CD14-positive monocyte (primary cell): ENCODE data around the gene DGAT2. TPM values are rescaled to one million over a fixed set of nuclear protein-coding genes. Genes with fewer than 3 reads are reported as not detected.

Experiments used
- DNase-seq, 3 donors: peaks; one replicate each; pipeline ENCODE4 v3.0.0-alpha.2; 2011 to 2022
- H2AFZ ChIP-seq: 2 replicates; pipeline ENCODE4 v1.6.0; 2012; ENCODE audit warnings: mild to moderate bottlenecking, low read depth, low read length, inconsistent platforms; ENCODE audit not compliant: insufficient read depth, poor library complexity, severe bottlenecking
- H3K27ac ChIP-seq, 2 donors: 1 replicate in 1 of 2; 2 replicates in 1 of 2; pipeline ENCODE4 v1.5.1; 2012 to 2013; ENCODE audit warnings: low read length in 2 of 2, control low read depth in 1 of 2, inconsistent platforms in 1 of 2, low read depth in 1 of 2, mild to moderate bottlenecking in 1 of 2
- H3K27me3 ChIP-seq, 2 donors: one replicate each; pipeline versions ENCODE4 v1.6.0 to v1.6.1; 2011 to 2013; ENCODE audit warnings: low read length in 2 of 2; ENCODE audit not compliant: control insufficient read depth in 2 of 2, insufficient read depth in 2 of 2
- H3K36me3 ChIP-seq, 2 donors: replicated peaks in 1 of 2; 1 replicate in 1 of 2; 2 replicates in 1 of 2; pipeline versions ENCODE4 v1.5.1 to v1.6.1; 2012 to 2013; ENCODE audit warnings: low read length in 2 of 2, control low read depth in 1 of 2, inconsistent platforms in 1 of 2, mild to moderate bottlenecking in 1 of 2; ENCODE audit not compliant: insufficient read depth in 2 of 2, control insufficient read depth in 1 of 2
- H3K4me1 ChIP-seq, 2 donors: 1 replicate in 1 of 2; 2 replicates in 1 of 2; pipeline versions ENCODE4 v1.5.1 to v1.6.1; 2012 to 2013; ENCODE audit warnings: low read length in 2 of 2, control low read depth in 1 of 2, inconsistent platforms in 1 of 2, mild to moderate bottlenecking in 1 of 2, moderate library complexity in 1 of 2; ENCODE audit not compliant: insufficient read depth in 2 of 2, control insufficient read depth in 1 of 2
- H3K4me2 ChIP-seq: replicated peaks from 2 replicates; pipeline ENCODE3; 2012; ENCODE audit warnings: low read length, moderate library complexity, mild to moderate bottlenecking; ENCODE audit not compliant: poor library complexity, severe bottlenecking; ENCODE audit errors: extremely low read depth
- H3K4me3 ChIP-seq, 3 experiments: fragments of 200-600 bp in 1 of 3; sonication (generic) in 1 of 3; replicated peaks in 1 of 3; 1 replicate in 2 of 3; 2 replicates in 1 of 3; pipeline ENCODE4 v1.5.1; 2011 to 2013; ENCODE audit warnings: low read length in 3 of 3, mild to moderate bottlenecking in 3 of 3, control low read depth in 2 of 3, low read depth in 2 of 3, inconsistent platforms in 1 of 3, moderate library complexity in 1 of 3
- H3K79me2 ChIP-seq: 2 replicates; pipeline ENCODE4 v1.6.0; 2012; ENCODE audit warnings: mild to moderate bottlenecking, control low read depth, inconsistent platforms, low read length, moderate library complexity; ENCODE audit not compliant: insufficient read depth
- H3K9ac ChIP-seq: 2 replicates; pipeline ENCODE4 v1.6.0; 2017; ENCODE audit warnings: low read length, mild to moderate bottlenecking; ENCODE audit not compliant: insufficient read depth, poor library complexity, severe bottlenecking
- H3K9me3 ChIP-seq, 2 donors: replicated peaks in 1 of 2; 1 replicate in 1 of 2; 2 replicates in 1 of 2; pipeline versions ENCODE4 v1.5.1 to v1.6.1; 2012 to 2013; ENCODE audit warnings: low read length in 2 of 2, control low read depth in 1 of 2; ENCODE audit not compliant: control insufficient read depth in 1 of 2, insufficient read depth in 1 of 2
- H4K20me1 ChIP-seq: 2 replicates; pipeline ENCODE4 v1.6.0; 2012; ENCODE audit warnings: mild to moderate bottlenecking, low read length, control low read depth, moderate library complexity; ENCODE audit not compliant: insufficient read depth
- H3K27ac Mint-ChIP-seq, 7 donors: one replicate each; pipeline ENCODE4 v1.8.0; 2020; ENCODE audit warnings: mild to moderate bottlenecking in 7 of 7, mixed read lengths in 7 of 7, moderate library complexity in 6 of 7, inconsistent platforms in 2 of 7
- H3K27me3 Mint-ChIP-seq, 3 donors: one replicate each; pipeline ENCODE4 v1.8.0; 2021 to 2022; ENCODE audit warnings: low read depth in 3 of 3, mild to moderate bottlenecking in 3 of 3, mixed read lengths in 3 of 3, moderate library complexity in 3 of 3, inconsistent platforms in 1 of 3
- H3K36me3 Mint-ChIP-seq, 2 donors: one replicate each; pipeline ENCODE4 v1.8.0; 2020; ENCODE audit warnings: mixed read lengths in 2 of 2, inconsistent platforms in 1 of 2, mild to moderate bottlenecking in 1 of 2
- H3K4me1 Mint-ChIP-seq: one replicate; pipeline ENCODE4 v1.8.0; 2020; ENCODE audit warnings: mild to moderate bottlenecking, mixed read lengths
- H3K4me3 Mint-ChIP-seq, 2 donors: one replicate each; pipeline ENCODE4 v1.8.0; 2020; ENCODE audit warnings: mild to moderate bottlenecking in 2 of 2, mixed read lengths in 2 of 2, moderate library complexity in 1 of 2
- H3K9me3 Mint-ChIP-seq, 7 donors: one replicate each; pipeline ENCODE4 v1.8.0; 2020 to 2022; ENCODE audit warnings: mixed read lengths in 7 of 7, mild to moderate bottlenecking in 6 of 7, moderate library complexity in 6 of 7, inconsistent platforms in 2 of 7
- WGBS: methylation state at CpG from one replicate; pipeline ENCODE4 v1.1.5; 2013; ENCODE audit warnings: missing lambda C conversion rate; ENCODE audit not compliant: insufficient coverage; 5-methylcytosine and 5-hydroxymethylcytosine counted together
- intact Hi-C, 2 donors: fragments of 100-400 bp; cut with micrococcal nuclease; formaldehyde crosslinking; loops; one replicate each; pipeline versions ENCODE4 v1.15.0 to v1.15.1; 2023
- polyA plus RNA-seq, 3 donors: library from polyadenylated mRNA; depleted of rRNA in 1 of 3; unstranded in 2 of 3; stranded (reverse) in 1 of 3; fragments of 300-500 nt in 2 of 3; fragments of >200 nt in 1 of 3; fragmentation: Illumina TruSeq in 2 of 3; gene quantifications; 1 replicate in 2 of 3; 2 replicates in 1 of 3; pipeline ENCODE4 v1.2.3, GENCODE V29; 2012 to 2021
- TF ChIP-seq, protein P1 (sequence below): fragments of 200-600 bp; IDR thresholded peaks from one replicate; pipeline ENCODE4 v1.8.0; 2022; ENCODE audit warnings: antibody characterized with exemption, mild to moderate bottlenecking

The DGAT2 gene
- polyA plus RNA-seq, 3 donors: 7.0 to 18.4 (median 14.8) TPM

DNA sequence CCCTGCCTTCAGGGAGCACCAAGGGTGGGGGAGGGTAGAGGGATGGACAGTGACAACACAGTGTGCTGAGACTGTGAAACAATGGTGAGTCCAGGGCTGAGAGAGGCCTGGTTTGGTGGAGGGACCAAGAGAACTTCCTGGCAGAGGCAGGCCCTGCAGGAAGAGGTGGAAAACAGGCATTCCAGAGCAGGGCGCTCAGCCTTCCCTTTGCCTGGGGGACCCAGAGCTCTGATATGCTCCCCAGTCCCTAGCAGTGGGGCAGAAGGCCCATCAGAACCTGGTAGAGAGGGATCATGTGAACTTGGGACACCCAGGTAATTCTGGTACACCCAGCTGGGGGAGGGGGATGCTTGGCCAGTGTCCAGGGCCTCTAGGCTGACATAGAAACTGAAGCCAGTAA, 29.2 kb downstream of the DGAT2 start:
- TF ChIP-seq, protein P1, sequence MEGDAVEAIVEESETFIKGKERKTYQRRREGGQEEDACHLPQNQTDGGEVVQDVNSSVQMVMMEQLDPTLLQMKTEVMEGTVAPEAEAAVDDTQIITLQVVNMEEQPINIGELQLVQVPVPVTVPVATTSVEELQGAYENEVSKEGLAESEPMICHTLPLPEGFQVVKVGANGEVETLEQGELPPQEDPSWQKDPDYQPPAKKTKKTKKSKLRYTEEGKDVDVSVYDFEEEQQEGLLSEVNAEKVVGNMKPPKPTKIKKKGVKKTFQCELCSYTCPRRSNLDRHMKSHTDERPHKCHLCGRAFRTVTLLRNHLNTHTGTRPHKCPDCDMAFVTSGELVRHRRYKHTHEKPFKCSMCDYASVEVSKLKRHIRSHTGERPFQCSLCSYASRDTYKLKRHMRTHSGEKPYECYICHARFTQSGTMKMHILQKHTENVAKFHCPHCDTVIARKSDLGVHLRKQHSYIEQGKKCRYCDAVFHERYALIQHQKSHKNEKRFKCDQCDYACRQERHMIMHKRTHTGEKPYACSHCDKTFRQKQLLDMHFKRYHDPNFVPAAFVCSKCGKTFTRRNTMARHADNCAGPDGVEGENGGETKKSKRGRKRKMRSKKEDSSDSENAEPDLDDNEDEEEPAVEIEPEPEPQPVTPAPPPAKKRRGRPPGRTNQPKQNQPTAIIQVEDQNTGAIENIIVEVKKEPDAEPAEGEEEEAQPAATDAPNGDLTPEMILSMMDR: no peak
- Mint-ChIP-seq H3K27me3 (peaks cover 0 to 5% (median 3%) of the 10 kb centered on the region in 3 donors), H3K4me1 (peaks cover 26% of the 10 kb centered on the region), H3K36me3 (peaks cover 68 to 73% of the 10 kb centered on the region in 2 donors), H3K9me3 (no peaks in the 10 kb centered on the region), H3K27ac (no peak overlapping the region), H3K4me3 (no peak overlapping the region)
- intact Hi-C loops: no loop called here
- 100% methylated on average over 1 of the region's 1 CpG for WGBS
- Histone ChIP-seq H3K36me3 (peaks cover 39 to 76% of the 10 kb centered on the region in 2 donors), H3K4me1 (peaks cover 20 to 27% of the 10 kb centered on the region in 2 donors), H3K9me3 (no peaks in the 10 kb centered on the region), H3K79me2 (no peaks in the 10 kb centered on the region), H3K9ac (no peak overlapping the region), H3K4me2 (no peak overlapping the region), H3K27me3 (no peaks in the 10 kb centered on the region), H3K4me3 (no peak overlapping the region), H3K27ac (no peak overlapping the region), H2AFZ (no peak overlapping the region), H4K20me1 (no peaks in the 10 kb centered on the region)
- no peak for DNase-seq

DNA sequence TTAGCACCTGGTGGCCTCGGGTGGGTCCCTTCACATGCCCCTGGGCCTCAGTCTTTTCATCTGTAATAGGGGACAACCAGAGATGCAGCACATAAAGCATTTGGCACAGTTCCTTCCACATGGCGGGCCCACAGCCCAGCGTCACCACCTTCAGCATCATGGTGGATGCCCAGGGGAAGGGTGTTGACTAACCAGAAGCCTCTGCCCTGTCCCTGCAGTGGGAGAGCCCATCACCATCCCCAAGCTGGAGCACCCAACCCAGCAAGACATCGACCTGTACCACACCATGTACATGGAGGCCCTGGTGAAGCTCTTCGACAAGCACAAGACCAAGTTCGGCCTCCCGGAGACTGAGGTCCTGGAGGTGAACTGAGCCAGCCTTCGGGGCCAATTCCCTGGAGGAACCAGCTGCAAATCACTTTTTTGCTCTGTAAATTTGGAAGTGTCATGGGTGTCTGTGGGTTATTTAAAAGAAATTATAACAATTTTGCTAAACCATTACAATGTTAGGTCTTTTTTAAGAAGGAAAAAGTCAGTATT, 31.6 kb downstream of the DGAT2 start:
- peaks cover 0 to 3% (median 3%) of the 10 kb centered on the region in 3 donors for H3K27me3 Mint-ChIP-seq
- Histone ChIP-seq H3K27ac (peak overlapping the region in 1 of 2 donors; percentile 41), H3K4me1 (peaks cover 24 to 32% of the 10 kb centered on the region in 2 donors), H3K9ac (no peak overlapping the region), H4K20me1 (no peaks in the 10 kb centered on the region), H3K36me3 (peaks cover 39 to 59% of the 10 kb centered on the region in 2 donors), H3K79me2 (no peaks in the 10 kb centered on the region), H3K27me3 (no peaks in the 10 kb centered on the region), H3K4me3 (no peak overlapping the region), H2AFZ (no peak overlapping the region), H3K9me3 (no peaks in the 10 kb centered on the region), H3K4me2 (no peak overlapping the region)
- H3K4me3 Mint-ChIP-seq: no peak overlapping the region
- intact Hi-C loops: loop anchor here (5.0 to 10.0 kb wide), 3 partner anchors 67 to 355 kb away; no protein-coding TSS in a partner anchor
- H3K27ac Mint-ChIP-seq: peak overlapping the region in 4 of 7 donors; percentile 2 to 70 (median 40)
- peaks cover 32% of the 10 kb centered on the region for H3K4me1 Mint-ChIP-seq
- 96% methylated on average over 5 of the region's 8 CpGs for WGBS
- peaks cover 52 to 65% of the 10 kb centered on the region in 2 donors for H3K36me3 Mint-ChIP-seq
- TF ChIP-seq, protein P1: no peak
- H3K9me3 Mint-ChIP-seq: no peaks in the 10 kb centered on the region
- no peak for DNase-seq
